Transverse colon (tissue), 3 donors: Measurements from ENCODE around the gene ALDOB.

Experiments used
- POLR2A ChIP-seq: fragments of 450-650 bp; IDR thresholded peaks from one replicate; pipeline ENCODE4 v1.6.1; 2016; ENCODE audit warnings: antibody characterized with exemption, mild to moderate bottlenecking, moderate library complexity
- TF ChIP-seq, protein P1 (sequence below), 5 experiments: fragments of 200-600 bp in 3 of 5; fragments of 450-650 bp in 2 of 5; sonication (generic) in 3 of 5; IDR thresholded peaks; 1 replicate in 2 of 5; 2 replicates in 3 of 5; pipeline ENCODE4 v1.5.1; 2016 to 2017; ENCODE audit warnings: antibody characterized with exemption in 5 of 5, inconsistent platforms in 3 of 5, mild to moderate bottlenecking in 2 of 5, moderate library complexity in 1 of 5

DNA sequence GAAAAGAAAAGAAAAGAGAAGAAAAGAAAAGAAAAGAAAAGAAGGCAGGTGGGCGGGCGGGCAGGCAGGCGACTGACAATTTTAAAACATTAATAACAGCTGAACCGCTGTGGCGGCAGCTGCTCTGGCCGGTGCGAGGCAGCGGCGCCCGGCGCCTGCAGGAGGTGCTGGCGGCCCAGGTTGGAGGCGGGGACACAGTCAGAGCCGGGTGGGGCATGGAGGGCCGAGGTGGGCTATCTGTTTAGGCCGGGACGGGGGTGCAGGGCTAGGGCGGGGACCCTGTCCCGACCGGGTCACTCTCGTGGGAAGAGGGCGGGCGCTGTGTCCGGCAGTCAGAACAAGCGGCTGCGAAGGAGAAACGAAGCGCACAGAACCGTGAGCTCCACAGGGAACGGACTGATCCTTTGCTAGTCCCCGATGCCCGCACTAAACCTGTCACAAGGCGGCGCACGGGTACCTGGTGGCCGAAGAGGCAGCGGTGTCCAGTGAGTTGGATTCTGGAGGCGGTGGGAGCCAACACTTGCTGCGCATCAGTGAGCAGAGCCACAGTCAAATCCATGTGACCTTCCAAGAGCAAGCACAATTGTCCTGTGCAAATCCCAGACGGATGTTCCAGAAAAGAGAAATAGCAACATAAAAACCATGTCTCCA lies 13.6 kb upstream of the ALDOB start:
- TF ChIP-seq, protein P1, sequence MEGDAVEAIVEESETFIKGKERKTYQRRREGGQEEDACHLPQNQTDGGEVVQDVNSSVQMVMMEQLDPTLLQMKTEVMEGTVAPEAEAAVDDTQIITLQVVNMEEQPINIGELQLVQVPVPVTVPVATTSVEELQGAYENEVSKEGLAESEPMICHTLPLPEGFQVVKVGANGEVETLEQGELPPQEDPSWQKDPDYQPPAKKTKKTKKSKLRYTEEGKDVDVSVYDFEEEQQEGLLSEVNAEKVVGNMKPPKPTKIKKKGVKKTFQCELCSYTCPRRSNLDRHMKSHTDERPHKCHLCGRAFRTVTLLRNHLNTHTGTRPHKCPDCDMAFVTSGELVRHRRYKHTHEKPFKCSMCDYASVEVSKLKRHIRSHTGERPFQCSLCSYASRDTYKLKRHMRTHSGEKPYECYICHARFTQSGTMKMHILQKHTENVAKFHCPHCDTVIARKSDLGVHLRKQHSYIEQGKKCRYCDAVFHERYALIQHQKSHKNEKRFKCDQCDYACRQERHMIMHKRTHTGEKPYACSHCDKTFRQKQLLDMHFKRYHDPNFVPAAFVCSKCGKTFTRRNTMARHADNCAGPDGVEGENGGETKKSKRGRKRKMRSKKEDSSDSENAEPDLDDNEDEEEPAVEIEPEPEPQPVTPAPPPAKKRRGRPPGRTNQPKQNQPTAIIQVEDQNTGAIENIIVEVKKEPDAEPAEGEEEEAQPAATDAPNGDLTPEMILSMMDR (IDR thresholded peaks at IDR 0.05), result peak; percentile 59 to 87 (median 63)
- TF ChIP-seq POLR2A, result no peak
